Thyroid gland (tissue), 4 donors: ENCODE data around the gene SLC22A4. TPM values are rescaled to one million over a fixed set of nuclear protein-coding genes. Genes with fewer than 3 reads are reported as not detected.

ENCODE experiments used
- DNase-seq, 2 donors: peaks; one replicate each; pipeline ENCODE4 v3.0.0-alpha.2; 2019
- H3K27ac ChIP-seq, 3 donors: fragments of 200-600 bp; sonication (generic); 1 replicate in 2 of 3; 2 replicates in 1 of 3; pipeline ENCODE4 v1.5.1; 2016 to 2019; ENCODE audit warnings: mild to moderate bottlenecking in 1 of 3, moderate library complexity in 1 of 3
- H3K27me3 ChIP-seq: fragments of 200-600 bp; sonication (generic); one replicate; pipeline ENCODE4 v1.5.1; 2019
- H3K36me3 ChIP-seq, 2 donors: fragments of 200-600 bp; sonication (generic); one replicate each; pipeline ENCODE4 v1.5.1; 2016 to 2019
- H3K4me1 ChIP-seq, 2 donors: fragments of 200-600 bp; sonication (generic); one replicate each; pipeline ENCODE4 v1.5.1; 2017 to 2019
- H3K4me3 ChIP-seq, 3 donors: fragments of 200-600 bp; sonication (generic); replicated peaks in 1 of 3; 1 replicate in 2 of 3; 2 replicates in 1 of 3; pipeline ENCODE4 v1.5.1; 2016; ENCODE audit warnings: mild to moderate bottlenecking in 1 of 3
- H3K9me3 ChIP-seq: fragments of 200-600 bp; sonication (generic); one replicate; pipeline ENCODE4 v1.5.1; 2017
- CTCF ChIP-seq, 6 experiments: fragments of 200-600 bp in 3 of 6; fragments of 450-650 bp in 3 of 6; sonication (generic) in 3 of 6; IDR thresholded peaks; one replicate each; pipeline ENCODE4 v1.5.1; 2016 to 2019; ENCODE audit warnings: antibody characterized with exemption in 6 of 6, mild to moderate bottlenecking in 2 of 6, inconsistent platforms in 1 of 6, moderate library complexity in 1 of 6
- POLR2A ChIP-seq, 2 donors: fragments of 450-650 bp; IDR thresholded peaks; one replicate each; pipeline ENCODE4 v1.6.1; 2017; ENCODE audit warnings: antibody characterized with exemption in 2 of 2, mild to moderate bottlenecking in 2 of 2, moderate library complexity in 1 of 2
- WGBS, 2 donors: methylation state at CpG; one replicate each; pipeline ENCODE4 v1.1.5; 2017; 5-methylcytosine and 5-hydroxymethylcytosine counted together
- intact Hi-C: fragments of 100-400 bp; cut with DNase I; formaldehyde crosslinking; loops from one replicate; pipeline ENCODE4 v1.15.1; 2023
- total RNA-seq, 4 donors: library from RNA; depleted of rRNA; stranded (reverse); fragments of >200 nt; gene quantifications; one replicate each; pipeline ENCODE4 v1.2.3, GENCODE V29; 2016

Gene SLC22A4
- total RNA-seq, 4 donors from 2014 or later, result 0.54 to 0.78 TPM; not detected in 2

GRCh38 chr5:132354381-132355139, 60.4 kb downstream of the SLC22A4 start:
- DNase-seq, result no peak
- Histone ChIP-seq H3K4me3 (no peak overlapping the region), H3K27me3 (no peaks in the 10 kb centered on the region), H3K27ac (no peak overlapping the region), H3K4me1 (no peaks in the 10 kb centered on the region), H3K36me3 (no peaks in the 10 kb centered on the region), H3K9me3 (no peaks in the 10 kb centered on the region)
- TF ChIP-seq CTCF (IDR thresholded peaks at IDR 0.05), result no peak
- TF ChIP-seq POLR2A (IDR thresholded peaks at IDR 0.05), result no peak
- intact Hi-C loops, result no loop called here
- 89 to 100% methylated on average over 1 of the region's 1 CpG for WGBS, 2 donors

DNA sequence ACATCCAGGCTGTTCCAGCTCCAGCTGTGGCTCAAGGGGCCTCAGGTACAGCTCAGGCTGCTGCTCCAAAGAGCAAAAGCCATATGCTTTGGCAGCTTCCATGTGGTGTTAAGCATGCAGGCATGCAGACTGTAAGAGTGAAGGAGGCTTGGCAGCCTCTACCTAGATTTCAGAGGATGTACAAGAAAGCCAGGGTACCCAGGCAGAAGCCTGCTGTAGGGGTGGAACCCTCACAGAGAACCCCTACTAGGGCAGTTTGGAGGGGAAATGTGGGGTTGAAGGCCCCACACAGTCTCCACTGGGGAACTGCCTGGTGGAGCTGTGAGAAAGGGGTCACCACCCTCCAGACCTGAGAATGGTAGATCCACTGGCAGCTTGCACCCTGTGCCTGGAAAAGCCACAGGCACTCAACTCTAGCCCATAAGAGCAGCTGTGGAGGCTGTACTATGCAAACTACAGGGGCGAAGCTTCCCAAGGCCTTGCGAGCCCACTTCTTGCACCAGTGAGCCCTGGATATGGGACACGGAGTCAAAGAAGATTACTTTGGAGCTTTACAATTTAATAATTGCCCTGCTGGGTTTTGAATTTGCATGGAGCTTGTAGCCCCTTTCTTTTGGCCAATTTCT, 61.1 kb downstream of the SLC22A4 start:
- DNase-seq, result no peak
- no peaks in the 10 kb centered on the region for H3K27me3 ChIP-seq
- no peak for TF ChIP-seq CTCF (IDR thresholded peaks at IDR 0.05)
- no peak for TF ChIP-seq POLR2A (IDR thresholded peaks at IDR 0.05)
- no peaks in the 10 kb centered on the region for H3K4me1 ChIP-seq
- no peaks in the 10 kb centered on the region for H3K36me3 ChIP-seq
- intact Hi-C loops, result no loop called here
- no peak overlapping the region for H3K4me3 ChIP-seq
- WGBS, 2 donors, result 99 to 100% methylated on average over 3 of the region's 3 CpGs
- H3K9me3 ChIP-seq, result no peaks in the 10 kb centered on the region
- no peak overlapping the region for H3K27ac ChIP-seq

DNA sequence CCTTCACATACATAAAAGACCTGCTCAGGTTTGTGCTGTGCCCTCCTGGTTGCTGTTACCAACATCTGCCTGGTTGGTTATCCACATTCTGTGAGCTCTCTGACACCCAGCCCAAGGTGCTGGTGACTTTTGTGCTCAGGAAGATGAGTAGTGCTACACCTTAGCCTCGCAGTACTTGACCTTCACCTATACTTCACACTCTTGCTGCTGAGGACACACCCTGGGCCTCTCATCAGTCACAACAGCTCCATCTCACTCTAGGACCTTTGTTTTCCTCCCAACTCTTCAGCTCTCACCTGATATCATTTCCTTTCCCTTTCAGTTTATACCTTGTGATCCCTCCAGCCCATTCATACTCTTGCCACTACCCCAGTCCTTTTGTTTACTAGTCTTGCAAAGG, 64.6 kb downstream of the SLC22A4 start:
- Histone ChIP-seq H3K27me3 (no peaks in the 10 kb centered on the region), H3K36me3 (no peaks in the 10 kb centered on the region), H3K27ac (no peak overlapping the region), H3K9me3 (no peaks in the 10 kb centered on the region), H3K4me1 (peaks cover 0 to 6% of the 10 kb centered on the region in 2 donors), H3K4me3 (no peak overlapping the region)
- WGBS, 2 donors, result 86 to 91% methylated on average over 1 of the region's 1 CpG
- intact Hi-C loops, result no loop called here
- TF ChIP-seq POLR2A (IDR thresholded peaks at IDR 0.05) (no peak), CTCF (IDR thresholded peaks at IDR 0.05) (no peak)
- no peak for DNase-seq

DNA sequence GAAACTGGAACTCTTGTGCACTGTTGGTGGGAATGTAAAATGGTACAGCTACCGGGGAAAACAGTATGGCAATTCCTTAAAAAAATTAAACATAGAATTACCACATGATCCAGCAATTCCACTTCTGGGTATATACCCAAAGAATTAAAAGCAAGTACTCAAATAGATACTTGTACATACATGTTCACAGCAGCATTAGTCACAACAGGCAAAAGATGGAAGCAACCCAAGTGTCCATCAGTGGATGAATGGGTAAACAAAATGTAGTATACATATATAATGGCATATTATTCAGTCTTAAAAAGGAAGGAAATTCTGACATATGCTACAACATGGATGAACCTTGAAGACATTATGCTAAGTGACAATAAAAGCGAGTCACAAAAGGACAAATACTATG, 67.9 kb downstream of the SLC22A4 start:
- DNase-seq, result no peak
- no peaks in the 10 kb centered on the region for H3K27me3 ChIP-seq
- no peaks in the 10 kb centered on the region for H3K9me3 ChIP-seq
- H3K4me3 ChIP-seq, result no peak overlapping the region
- H3K4me1 ChIP-seq, result peaks cover 6 to 16% of the 10 kb centered on the region in 2 donors
- WGBS, 2 donors, result 98 to 100% methylated on average over 2 of the region's 2 CpGs
- H3K27ac ChIP-seq, result no peak overlapping the region
- intact Hi-C loops, result loop anchor here (10.0 kb wide), 1 partner anchor 67 kb away; the partner anchor contains the start of gene SLC22A4
- TF ChIP-seq CTCF (IDR thresholded peaks at IDR 0.05), result no peak
- no peak for TF ChIP-seq POLR2A (IDR thresholded peaks at IDR 0.05)
- H3K36me3 ChIP-seq, result no peaks in the 10 kb centered on the region
